Measurements from ENCODE around the gene GJA8.
"Not testable (repeated sequence)": the region's sequence is repeated elsewhere in the genome, so short reads cannot be mapped to it uniquely, and the experiment has no call there.

Gene GJA8

GRCh38 chr1:147935296-147935695 is 32.7 kb downstream of the GJA8 start:
- H3K4me3 ChIP-seq (ENCODE audit: low read length): not testable (repeated sequence)

GRCh38 chr1:147940456-147940855 is 37.9 kb downstream of the GJA8 start:
- not testable (repeated sequence) for H3K27me3 ChIP-seq (ENCODE audit: control insufficient read depth, insufficient read depth, low read length); H3K9me3 ChIP-seq (ENCODE audit: control insufficient read depth, low read length); H3K36me3 ChIP-seq (ENCODE audit: control insufficient read depth, insufficient read depth, low read length); H3K9ac ChIP-seq (ENCODE audit: low read length); H3K4me1 ChIP-seq (ENCODE audit: control insufficient read depth, insufficient read depth, low read length); H3K4me3 ChIP-seq (ENCODE audit: low read length)

More at GRCh38 chr1:147935296-147935695, 32.7 kb downstream of the GJA8 start:
- H3K9ac ChIP-seq (ENCODE audit: low read length); H3K4me1 ChIP-seq (ENCODE audit: control insufficient read depth, insufficient read depth, low read length); H3K27me3 ChIP-seq (ENCODE audit: control insufficient read depth, insufficient read depth, low read length); H3K9me3 ChIP-seq (ENCODE audit: control insufficient read depth, low read length); H3K36me3 ChIP-seq (ENCODE audit: control insufficient read depth, insufficient read depth, low read length): not testable (repeated sequence)

GRCh38 chr1:147942563-147942962 is 40.0 kb downstream of the GJA8 start:
- not testable (repeated sequence) for H3K4me1 ChIP-seq (ENCODE audit: control insufficient read depth, insufficient read depth, low read length); H3K27me3 ChIP-seq (ENCODE audit: control insufficient read depth, insufficient read depth, low read length); H3K36me3 ChIP-seq (ENCODE audit: control insufficient read depth, insufficient read depth, low read length); H3K9me3 ChIP-seq (ENCODE audit: control insufficient read depth, low read length); H3K9ac ChIP-seq (ENCODE audit: low read length); H3K4me3 ChIP-seq (ENCODE audit: low read length)

GRCh38 chr1:147949517-147949916 is 46.9 kb downstream of the GJA8 start:
- not testable (repeated sequence) for H3K36me3 ChIP-seq (ENCODE audit: control insufficient read depth, insufficient read depth, low read length); H3K9me3 ChIP-seq (ENCODE audit: control insufficient read depth, low read length); H3K27me3 ChIP-seq (ENCODE audit: control insufficient read depth, insufficient read depth, low read length); H3K4me1 ChIP-seq (ENCODE audit: control insufficient read depth, insufficient read depth, low read length); H3K9ac ChIP-seq (ENCODE audit: low read length); H3K4me3 ChIP-seq (ENCODE audit: low read length)

All from mucosa of stomach (tissue), 1 donor.